ENCODE measurements around the gene KRT26.
"Not testable (repeated sequence)": the region's sequence is repeated elsewhere in the genome, so short reads cannot be mapped to it uniquely, and the experiment has no call there.

Gene KRT26

DNA sequence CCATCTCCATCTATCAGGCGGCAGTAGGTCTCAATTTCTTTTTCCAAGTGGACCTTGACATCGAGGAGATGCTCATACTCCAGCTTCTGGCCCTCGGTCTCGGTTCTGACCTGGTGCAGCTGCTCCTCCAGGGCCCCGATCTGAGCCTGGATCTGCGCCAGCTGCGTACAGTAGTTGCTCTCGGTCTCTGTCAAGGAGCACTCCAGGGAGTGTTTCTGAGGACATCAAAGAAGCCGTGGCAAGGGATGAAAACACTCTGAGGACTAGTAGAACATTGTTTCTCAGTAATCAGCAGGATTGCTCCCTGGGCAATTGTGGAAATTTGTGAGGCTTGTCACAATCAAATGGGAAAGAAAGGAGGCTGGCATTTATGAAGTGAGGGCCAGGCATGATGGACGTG is 21.8 kb upstream of the KRT26 start:
- no peak for DNase-seq (ENCODE audit: low spot score)

DNA sequence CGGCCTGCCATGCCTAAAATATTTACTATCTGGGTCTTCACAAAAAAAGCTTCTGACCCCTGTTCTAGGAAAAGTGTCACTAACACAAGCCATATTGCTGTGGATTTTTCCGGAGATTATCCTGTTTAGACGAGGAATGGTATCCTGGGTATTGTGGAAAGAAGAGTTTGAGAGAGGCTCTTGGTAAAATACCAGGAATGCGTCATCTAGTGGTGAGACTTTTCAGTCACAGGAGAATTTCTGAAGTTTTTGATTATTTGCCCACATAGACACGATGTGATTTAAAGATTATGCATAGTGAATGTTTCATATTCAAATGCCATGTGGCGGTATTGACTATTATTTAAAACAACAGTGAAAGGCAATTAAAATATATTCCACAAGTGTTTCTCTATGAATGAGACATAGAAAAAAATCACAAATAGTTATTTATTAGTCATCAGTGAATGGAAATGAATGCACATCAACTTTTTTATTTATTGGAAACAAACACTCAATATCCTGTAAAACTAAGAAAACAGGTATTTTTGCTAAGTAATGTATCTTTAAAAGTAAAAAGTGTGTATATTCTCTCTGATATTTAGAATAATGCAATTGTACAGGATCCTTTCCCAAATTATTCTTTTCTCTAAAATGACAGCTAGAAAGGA is 19.9 kb upstream of the KRT26 start:
- DNase-seq (ENCODE audit: low spot score), result peak; percentile 14

DNA sequence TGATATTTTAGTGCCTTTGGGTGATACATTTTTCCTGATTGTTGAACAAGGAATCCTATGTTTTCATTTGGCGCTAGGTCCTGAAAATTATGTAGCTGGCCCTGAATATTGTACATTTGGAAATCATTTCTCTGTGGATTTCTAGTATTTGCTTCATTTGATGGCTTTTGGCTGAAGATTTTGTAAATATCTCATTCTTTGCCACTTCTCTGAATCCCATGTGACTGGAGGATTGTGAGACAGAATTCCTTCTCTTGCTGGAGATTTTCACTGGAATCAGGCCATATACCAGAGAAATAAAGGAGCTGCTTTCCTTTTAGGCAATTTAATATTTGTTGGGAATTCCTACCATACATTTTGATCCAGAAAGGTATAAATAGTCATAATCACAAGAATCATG is 19.1 kb upstream of the KRT26 start:
- DNase-seq (ENCODE audit: low spot score), result no peak

DNA sequence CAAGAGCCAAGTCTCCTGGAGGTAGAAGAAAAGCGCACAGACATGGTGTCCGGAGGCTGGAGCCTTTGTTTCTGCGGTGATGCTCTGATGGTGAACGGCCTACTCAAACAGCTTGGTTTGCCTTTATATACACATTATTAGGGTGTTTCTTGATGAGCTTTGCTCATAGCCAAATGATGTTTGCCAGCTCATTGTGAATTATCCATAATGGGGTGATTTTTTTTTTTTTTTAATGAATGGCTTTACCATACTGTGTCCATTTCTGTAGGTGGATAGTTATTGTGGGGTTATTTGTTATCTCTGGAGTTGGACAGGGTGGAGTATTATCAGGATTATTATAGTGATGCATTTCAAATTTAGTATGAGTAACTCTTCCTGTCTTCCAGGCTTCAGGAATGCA is 10.4 kb upstream of the KRT26 start, which contains the start of gene KRT27:
Gene KRT27 (minus strand): TSS at position 101 of the 400 bp plus-strand sequence. CDS start 57 bp downstream, at position 44.
- no peak for DNase-seq (ENCODE audit: low spot score)

DNA sequence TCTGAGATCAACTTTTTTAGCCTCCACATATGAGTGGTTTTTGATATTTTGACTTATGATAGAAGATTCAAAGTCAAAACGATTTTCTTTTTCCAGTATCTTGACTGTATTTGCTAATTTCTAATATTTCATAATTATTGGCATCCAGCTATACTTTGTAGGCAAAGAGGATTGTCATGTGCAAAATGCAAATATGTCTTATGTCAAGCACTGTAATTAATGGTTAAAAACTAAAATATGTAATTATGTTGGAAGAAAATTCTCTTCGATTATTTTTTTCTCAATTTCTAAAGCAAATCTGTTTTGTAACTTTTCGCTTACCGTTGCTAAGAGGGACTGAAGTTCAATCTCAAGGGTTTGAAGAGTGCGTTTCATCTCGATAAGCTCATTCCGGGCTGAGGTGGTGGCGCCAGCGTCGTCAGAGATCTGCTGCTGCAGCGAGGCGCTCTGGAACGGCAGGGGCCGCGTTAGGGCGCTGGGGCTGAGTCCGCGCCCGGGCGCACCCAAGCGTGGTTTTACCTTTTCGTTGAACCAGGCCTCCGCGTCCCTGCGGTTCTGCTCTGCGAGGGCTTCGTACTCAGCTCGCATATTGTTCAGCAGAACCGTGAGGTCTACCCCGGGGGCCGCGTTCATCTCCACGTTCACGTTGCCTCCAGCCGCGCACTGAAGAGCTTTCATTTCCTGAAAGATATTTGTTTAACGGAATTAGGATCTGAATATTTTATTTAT is 7.3 kb upstream of the KRT26 start:
- no peak for DNase-seq (ENCODE audit: low spot score)

DNA sequence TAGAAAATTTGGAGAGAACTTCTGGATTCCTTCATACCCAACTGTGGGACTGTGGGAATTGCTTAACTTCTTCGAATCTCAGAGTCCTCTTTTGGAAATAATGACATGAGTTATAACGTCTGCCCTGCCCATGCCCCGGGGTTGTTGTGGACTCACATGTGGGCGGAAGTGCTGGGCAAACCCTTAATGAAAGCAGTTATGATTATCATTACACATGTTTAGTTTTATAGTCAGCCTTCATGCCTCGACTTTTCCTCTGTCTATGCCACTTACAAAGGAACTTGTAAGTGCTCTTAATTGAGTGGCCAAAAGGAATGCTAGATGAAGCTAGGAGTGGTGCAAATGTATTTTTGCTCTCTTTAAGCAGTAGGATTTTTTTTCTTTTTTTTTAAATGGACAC is 6.5 kb upstream of the KRT26 start:
- no peak for DNase-seq (ENCODE audit: low spot score)

DNA sequence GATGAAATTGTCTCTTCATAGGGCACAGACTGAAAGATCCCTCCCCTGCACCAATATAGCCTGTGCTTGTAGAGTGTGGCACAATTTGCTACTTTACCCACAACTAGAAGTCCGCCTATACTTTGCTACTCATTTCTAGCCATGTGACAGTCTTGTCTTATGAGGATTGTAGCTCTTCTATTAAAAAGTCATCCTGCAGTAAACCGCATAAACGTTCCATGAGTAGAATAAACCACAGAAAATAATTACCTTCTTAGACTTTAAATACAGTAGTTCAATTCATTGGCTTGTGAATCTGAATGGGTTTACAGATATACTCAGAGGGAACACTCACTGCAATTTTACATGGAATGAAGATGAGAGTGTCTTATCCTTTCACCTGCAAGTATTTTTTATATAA is 6.0 kb upstream of the KRT26 start:
- DNase-seq (ENCODE audit: low spot score), result no peak

DNA sequence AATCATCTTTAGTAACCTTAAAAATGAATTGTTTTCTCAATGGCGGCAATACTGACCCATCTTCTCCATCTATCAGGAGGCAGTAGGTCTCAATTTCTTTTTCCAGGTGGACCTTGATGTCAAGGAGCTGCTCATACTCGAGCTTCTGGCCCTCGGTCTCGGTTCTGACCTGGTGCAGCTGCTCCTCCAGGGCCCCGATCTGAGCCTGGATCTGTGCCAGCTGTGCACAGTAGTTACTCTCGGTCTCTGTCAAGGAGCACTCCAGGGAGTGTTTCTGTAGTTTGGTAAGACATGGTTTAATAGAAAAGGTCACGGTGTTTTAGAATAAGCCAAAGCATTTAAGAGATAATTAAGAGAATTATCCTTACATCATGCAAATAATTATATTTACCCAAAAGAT is 5.5 kb upstream of the KRT26 start:
- no peak for DNase-seq (ENCODE audit: low spot score)

DNA sequence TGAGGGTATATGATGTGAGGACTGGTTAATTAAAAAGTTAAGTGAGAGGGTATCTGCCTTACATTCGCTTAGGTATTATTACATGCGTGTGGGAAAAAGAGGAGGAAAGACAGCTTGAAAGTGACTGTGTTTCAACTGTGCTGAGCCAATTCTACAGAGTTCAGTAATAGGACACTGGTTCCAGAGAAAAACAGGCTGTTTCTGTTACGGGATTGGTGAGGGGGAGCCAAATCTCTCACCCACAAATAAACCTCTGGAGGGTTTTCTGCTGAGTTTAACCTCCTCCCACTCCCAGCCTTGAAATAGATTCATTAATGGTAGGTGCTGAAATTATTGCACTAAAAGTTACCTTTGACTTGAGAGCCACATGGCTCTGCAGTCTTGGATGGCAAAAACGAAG is 3.9 kb upstream of the KRT26 start:
- DNase-seq (ENCODE audit: low spot score), result no peak

DNA sequence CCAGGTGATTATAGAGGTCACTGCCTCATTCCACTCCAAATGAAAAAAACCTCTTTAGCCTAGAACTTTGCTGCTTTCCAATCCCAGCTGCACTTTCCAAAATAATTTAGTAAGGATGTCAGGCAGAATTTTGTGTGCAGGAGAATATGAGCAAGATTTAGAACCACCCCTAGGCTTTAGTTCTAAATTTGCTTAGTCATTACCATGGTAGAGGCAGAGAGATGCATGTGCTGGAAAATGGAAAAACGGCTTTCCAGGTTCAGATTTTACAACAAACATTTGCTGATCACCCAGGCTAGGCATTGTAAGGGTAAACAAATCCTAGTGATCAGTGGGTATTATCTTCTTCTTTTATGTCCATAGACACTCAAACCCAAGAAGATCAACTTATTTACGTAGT is 6.3 kb downstream of the KRT26 start:
- no peak for DNase-seq (ENCODE audit: low spot score)

DNA sequence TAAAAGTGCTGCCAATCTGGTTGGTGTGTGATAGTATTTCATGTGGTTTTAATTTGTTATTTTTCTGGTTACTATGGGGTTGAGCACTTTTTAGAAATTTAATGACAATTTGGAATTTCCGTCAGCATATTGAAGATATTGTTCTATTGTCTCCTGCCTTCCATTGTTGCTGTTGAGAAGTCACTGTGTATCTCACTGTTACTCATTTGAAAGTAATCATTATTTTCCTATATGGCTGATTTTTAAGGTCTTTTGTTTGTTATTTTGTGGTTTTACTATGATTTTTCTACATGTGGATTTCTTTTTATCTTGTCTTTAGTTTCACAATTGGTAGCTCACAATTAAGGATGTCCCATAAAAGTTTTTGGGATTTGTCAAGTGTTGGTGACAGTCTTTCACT is 8.2 kb downstream of the KRT26 start:
- DNase-seq (ENCODE audit: low spot score), result no peak

DNA sequence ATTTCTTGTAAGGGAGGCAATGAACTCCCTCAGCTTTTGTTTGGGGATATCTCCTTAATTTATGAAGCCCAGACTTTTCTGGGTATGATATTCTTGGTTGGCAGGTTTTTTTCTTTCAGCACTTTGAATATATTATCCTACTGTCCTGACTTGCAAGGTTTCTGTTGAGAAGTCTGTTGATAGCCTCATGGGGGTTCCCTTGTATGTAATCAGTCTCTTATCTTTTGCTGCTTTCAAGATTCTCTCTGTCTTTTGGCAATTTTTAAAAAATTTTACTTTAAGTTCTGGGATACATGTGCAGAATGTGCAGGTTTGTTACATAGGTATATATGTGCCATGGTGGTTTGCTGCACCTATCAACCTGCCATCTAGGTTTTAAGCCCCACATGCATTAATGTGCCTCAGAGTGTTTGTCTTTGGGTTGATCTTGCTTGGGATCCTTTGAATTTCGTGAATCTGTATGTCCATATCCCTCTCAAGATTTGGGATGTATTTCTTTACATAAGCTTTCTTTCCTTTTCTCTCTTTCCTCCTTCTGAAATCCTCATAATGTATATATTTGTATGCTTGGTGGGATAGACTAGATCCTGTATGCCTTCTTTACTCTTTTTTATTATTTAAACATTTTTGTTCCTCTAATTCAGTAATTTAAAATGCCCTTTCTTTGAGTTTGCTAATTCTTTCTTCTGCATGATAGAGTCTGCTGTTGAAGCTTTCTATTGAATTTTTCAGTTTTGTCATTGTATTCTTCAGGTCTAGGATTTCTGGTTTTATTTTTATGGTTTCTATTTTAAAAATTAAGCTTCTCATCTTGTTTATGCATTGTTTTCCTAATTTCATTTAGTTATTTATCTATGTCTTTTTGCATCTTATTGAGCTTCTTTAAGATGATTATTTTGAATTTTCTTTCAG is 11.6 kb downstream of the KRT26 start:
- DNase-seq (ENCODE audit: low spot score), result no peak

DNA sequence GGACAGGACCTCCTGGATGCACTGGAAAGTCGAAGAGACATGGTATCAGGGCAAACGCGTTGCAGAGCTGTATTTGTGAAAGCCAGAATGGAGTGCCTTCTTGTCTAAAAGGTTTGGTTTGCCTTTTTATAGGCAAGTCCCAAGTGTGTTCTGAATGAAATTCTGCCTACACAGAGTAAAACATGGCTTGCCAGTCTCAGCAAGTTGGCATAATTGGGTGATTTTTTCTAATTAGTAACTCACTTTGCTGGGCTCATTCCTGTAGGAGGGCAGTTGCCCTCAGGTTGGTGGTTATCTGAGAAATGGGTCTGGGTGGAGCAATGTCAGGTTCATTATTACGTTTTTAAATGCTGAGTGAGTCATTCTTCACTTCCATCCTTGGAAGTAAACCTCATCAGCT is 16.8 kb downstream of the KRT26 start, which contains the start of gene KRT25:
Gene KRT25 (minus strand): TSS at position 101 of the 400 bp plus-strand sequence. CDS start 60 bp downstream, at position 41.
- DNase-seq (ENCODE audit: low spot score), result no peak

DNA sequence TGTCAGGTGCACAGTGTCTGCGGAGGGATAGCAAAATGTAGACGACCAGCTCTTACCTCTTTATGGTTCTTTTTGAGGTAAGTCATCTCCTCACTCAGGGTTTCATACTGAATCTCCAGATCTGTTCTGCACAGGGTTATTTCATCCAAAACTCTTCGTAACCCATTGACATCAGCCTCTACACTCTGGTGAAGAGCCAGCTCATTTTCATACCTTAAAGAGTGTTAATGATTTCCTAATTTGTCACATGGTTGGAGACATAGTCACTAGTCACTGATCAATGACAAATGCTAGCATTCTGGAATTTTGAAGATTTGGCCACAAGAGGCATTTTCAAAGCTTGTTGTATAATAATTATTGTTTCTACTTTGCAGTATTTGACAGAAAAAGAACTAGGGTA is 18.2 kb downstream of the KRT26 start:
- no peak for DNase-seq (ENCODE audit: low spot score)

DNA sequence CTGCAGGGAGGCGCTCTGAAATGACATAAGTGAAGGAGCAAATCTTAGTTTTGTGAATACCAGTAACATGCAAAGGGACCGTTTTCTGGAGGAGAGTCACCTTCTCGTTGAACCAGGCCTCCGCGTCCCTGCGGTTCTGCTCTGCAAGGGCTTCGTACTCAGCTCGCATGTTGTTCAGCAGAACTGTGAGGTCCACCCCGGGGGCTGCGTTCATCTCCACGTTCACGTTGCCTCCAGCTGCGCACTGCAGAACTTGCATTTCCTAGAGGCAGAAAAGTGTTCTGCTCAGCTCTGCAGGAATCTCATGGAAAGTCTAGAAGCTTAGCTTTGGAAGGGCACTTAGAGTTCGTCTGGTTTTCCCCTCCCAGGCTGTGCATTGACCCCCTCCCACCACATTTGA is 20.9 kb downstream of the KRT26 start:
- no peak for DNase-seq (ENCODE audit: low spot score)

DNA sequence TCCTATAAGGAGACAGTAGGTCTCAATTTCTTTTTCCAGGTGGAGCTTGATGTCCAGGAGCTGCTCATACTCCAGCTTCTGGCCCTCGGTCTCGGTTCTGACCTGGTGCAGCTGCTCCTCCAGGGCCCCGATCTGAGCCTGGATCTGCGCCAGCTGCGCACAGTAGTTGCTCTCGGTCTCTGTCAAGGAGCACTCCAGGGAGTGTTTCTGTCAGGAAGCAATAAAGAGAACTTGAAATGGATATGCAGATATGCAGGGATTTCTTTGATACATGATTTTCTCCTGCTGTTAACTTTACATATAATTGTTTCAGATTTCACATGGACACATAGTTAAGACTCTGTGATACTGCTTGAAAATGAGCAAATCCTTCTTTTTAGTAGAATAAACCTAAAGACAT is 21.6 kb downstream of the KRT26 start:
- no peak for DNase-seq (ENCODE audit: low spot score)

DNA sequence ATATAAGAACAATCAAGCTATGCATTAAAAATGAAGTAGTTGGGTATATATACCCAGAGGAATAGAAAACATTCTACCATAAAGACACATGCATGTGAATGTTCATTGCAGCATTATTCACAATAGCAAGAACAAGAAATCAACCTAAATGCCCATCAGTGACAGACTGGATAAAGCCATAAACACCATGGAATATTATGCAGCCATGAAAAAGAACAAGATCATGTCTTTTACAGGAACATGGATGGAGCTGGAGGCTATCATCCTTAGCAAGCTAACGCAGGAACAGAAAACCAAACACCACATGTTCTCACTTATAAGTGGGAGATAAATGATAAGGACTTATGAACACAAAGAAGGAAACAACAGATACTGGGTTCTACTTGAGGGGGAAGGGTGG is 23.3 kb downstream of the KRT26 start:
- not testable (repeated sequence) for DNase-seq (ENCODE audit: low spot score)

DNA sequence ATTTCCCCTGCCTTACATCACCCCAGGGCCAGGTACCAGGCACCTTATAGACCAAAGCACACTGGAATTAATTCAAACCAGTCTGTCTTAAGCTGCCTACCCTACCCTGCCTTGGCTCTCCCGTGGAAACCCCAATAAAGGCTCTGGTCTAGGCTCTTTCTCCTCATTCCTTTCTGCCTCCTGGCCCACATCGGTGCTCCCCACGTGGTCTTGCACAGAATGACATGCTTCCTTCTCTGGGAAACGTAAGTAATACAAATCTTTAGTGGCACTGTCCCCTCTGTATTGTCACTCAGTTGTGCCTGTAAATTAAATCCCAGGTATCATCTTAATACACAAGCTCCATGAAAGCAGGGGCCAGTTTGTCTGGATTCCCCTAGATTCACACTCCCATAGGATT is 33.4 kb downstream of the KRT26 start:
- DNase-seq (ENCODE audit: low spot score), result no peak

DNA sequence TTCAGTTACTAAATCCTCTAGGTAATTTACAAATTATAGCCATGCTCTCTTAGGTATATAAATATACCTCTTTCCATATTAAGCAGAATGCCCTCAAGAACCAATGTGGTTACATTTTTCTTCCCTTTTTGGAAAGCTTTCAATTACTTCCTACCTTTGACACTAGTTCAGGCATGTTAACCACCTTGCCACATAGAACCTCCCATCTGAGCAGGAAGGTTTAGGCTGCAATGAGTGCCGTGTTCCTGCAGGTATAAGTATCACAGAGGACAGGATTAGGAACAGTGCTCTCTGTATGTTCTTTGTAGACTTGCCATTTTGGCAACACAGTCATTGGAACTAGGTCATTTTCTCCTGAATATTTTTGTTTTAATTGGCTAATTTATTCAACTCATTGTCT is 37.0 kb downstream of the KRT26 start:
- DNase-seq (ENCODE audit: low spot score), result no peak

DNA sequence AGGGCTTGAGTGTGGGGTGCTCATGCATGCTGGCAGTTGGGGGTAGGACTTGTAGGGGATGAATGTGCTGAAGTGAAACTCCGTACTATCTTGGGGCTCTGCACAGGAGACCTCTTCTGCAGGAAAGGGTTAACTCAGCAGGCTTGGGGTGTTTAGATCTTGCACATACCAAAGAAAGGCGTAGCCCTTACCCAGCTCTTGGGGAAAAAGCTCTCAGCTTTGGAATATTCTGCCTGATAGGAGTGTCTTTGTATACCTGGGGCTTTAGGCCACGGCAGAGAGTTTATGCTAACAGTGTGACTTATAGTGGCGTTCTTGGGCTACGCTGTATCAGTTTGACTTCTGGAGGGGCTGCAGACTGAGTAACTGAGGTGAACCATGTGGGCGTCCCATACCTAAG is 38.0 kb downstream of the KRT26 start:
- DNase-seq (ENCODE audit: low spot score), result no peak

DNA sequence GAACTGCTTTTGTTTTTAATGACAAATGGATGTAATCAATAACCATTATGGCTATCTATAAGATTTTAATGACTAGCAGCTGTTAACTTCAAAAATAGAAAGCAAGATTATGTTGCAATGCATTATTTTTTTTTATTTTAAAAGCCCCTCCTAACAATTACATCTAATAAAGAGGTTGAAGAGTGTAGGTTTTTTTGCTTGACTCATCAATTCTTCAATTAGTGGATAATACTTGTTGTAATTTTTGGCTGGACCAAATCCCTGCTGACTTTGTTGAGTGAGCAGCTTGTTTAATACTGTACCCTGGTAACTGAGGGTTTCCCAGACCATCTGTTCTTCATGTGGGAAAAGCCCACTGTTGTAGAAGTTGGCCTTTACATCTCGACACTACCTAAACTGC is 41.0 kb downstream of the KRT26 start:
- no peak for DNase-seq (ENCODE audit: low spot score)

DNA sequence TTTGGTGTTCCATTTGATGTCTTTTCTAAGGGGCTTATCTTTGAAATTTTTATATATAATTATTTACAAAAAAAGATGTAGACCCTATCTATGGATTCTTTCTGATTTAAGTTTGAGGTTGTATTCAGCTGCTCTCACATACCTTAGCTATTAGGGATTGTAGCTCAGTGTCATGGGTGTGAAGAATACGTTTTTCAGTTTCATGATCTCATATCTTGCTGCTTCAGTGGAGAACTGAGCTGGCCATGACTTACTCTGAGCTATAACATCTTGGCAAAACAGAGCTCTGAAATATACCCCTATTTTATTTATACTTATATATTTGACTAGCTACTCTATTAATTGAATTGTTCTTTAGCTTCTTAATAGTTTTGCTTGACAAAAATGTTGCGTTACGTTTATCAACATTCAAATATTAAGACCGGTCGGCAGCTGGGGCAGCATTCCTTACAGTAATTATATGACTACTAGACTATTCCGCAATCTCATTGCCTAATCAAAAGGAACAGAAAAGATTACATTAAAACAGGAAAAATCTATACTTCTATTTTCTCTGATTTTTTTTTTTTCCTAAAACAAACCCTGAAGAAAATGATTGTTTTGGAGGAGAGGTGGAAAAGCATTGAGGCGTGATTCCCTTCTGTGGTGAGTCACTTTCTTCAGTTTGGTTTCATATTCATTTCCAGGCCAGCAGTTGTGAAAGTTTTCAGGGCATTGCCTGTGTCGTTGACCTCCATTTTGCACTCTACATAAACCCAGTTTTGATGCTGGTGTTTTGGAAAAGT is 44.4 kb downstream of the KRT26 start:
- DNase-seq (ENCODE audit: low spot score), result peak; percentile 2

Measured in RKO (cell line).